ENCODE measurements around the gene EMC9. TPM values are rescaled to one million over a fixed set of nuclear protein-coding genes. Genes with fewer than 3 reads are reported as not detected.
A peak's percentile ranks its signal among the peaks of the same experiment; 100 is the strongest.
"Not testable (repeated sequence)": the region's sequence is repeated elsewhere in the genome, so short reads cannot be mapped to it uniquely, and the experiment has no call there.

The EMC9 gene
- polyA plus RNA-seq, 5 donors, result 12.6 to 25.8 (median 24.3) TPM

GRCh38 chr14:24113379-24113800 lies 28.0 kb downstream of the EMC9 start:
- peak in 1 of 2 donors; percentile 36 for DNase-seq

GRCh38 chr14:24110523-24110922 lies 30.9 kb downstream of the EMC9 start:
- DNase-seq, result no peak

- no peak for DNase-seq
These were observed 31.3 kb downstream of the EMC9 start for GRCh38 chr14:24110060-24110459.

GRCh38 chr14:24108336-24108874 lies 33.0 kb downstream of the EMC9 start:
- no peak for DNase-seq

- DNase-seq, result no peak
These were observed 34.6 kb downstream of the EMC9 start for GRCh38 chr14:24106672-24107271.

GRCh38 chr14:24105609-24106239 lies 35.7 kb downstream of the EMC9 start:
- DNase-seq, result not testable (repeated sequence)

- no peak for DNase-seq
These were observed 37.9 kb downstream of the EMC9 start for GRCh38 chr14:24103451-24103850.

GRCh38 chr14:24102357-24103048 lies 38.9 kb downstream of the EMC9 start:
- no peak for DNase-seq

GRCh38 chr14:24100982-24101494 lies 40.4 kb downstream of the EMC9 start:
- DNase-seq, result no peak

- DNase-seq, result no peak
These were observed 41.0 kb downstream of the EMC9 start for GRCh38 chr14:24100197-24100981.

GRCh38 chr14:24098927-24099813 lies 42.2 kb downstream of the EMC9 start:
- no peak for DNase-seq

GRCh38 chr14:24098229-24098926 lies 43.0 kb downstream of the EMC9 start:
- no peak for DNase-seq

GRCh38 chr14:24096545-24097181 lies 44.7 kb downstream of the EMC9 start:
- no peak for DNase-seq

GRCh38 chr14:24095271-24096068 lies 45.9 kb downstream of the EMC9 start:
- DNase-seq, result peak in 1 of 2 donors; percentile 28

GRCh38 chr14:24094841-24095270 lies 46.5 kb downstream of the EMC9 start:
- no peak for DNase-seq

- DNase-seq, result peak; percentile 86
These were observed 47.2 kb downstream of the EMC9 start, which contains the start of gene PCK2 for GRCh38 chr14:24093901-24094840. Gene PCK2, plus strand, starts transcription at chr14:24094311. Its CDS starts 95 bp downstream, at chr14:24094406.

- no peak for DNase-seq
These were observed 48.0 kb downstream of the EMC9 start for GRCh38 chr14:24093207-24093900.

Data from right lung (tissue), 5 donors.